ENCODE results near the gene SPATA16.
A peak's percentile ranks its signal among the peaks of the same experiment; 100 is the strongest.
"Not testable (repeated sequence)": the region's sequence is repeated elsewhere in the genome, so short reads cannot be mapped to it uniquely, and the experiment has no call there.

SPATA16 gene

DNA sequence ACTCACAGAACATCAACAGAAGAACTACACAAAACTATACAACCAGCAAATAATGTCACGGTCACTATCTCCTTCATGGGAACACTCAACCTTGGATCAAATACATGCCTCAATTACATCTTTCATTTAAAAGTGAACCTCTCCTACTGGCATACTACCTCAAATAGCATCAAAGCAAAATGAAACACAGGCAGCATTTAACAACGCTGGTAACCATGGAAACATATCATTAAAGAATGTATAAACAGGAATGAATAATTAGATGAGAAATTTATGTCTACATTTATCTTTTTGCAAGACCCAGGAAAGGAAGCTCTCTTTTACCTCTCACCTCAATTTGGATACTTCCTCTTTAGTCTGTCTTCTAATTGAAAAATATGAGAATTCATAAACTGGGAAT is 172.4 kb downstream of the SPATA16 start:
- TF ChIP-seq, protein P1, sequence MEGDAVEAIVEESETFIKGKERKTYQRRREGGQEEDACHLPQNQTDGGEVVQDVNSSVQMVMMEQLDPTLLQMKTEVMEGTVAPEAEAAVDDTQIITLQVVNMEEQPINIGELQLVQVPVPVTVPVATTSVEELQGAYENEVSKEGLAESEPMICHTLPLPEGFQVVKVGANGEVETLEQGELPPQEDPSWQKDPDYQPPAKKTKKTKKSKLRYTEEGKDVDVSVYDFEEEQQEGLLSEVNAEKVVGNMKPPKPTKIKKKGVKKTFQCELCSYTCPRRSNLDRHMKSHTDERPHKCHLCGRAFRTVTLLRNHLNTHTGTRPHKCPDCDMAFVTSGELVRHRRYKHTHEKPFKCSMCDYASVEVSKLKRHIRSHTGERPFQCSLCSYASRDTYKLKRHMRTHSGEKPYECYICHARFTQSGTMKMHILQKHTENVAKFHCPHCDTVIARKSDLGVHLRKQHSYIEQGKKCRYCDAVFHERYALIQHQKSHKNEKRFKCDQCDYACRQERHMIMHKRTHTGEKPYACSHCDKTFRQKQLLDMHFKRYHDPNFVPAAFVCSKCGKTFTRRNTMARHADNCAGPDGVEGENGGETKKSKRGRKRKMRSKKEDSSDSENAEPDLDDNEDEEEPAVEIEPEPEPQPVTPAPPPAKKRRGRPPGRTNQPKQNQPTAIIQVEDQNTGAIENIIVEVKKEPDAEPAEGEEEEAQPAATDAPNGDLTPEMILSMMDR (IDR thresholded peaks at IDR 0.05; ENCODE audit: low read depth, low read length), result no peak
- no peak for DNase-seq (ENCODE audit: low read depth in 2 of 2)
- H3K4me3 ChIP-seq (replicated peaks in 1 of 2; ENCODE audit: low read depth in 2 of 2, low read length in 2 of 2), result no peak overlapping the region

DNA sequence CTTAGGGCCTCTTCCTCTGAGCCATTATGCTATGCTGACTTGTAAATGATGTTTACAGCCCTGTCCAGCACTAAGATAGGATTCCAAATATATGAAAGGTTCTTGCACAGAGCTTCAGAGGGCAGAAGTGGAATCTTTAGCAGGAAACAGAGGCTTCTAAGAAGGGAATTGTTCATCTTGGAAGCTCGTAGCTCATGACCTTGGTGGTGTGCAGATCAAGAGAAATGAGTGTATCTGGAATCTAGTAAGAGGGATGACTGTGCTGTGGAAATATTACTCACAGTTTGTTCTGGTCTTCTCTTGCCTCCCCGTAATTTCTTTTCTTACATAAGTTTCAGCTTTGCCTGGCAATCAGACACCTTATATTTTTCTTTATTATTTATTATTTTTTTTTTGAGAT is 175.8 kb downstream of the SPATA16 start:
- DNase-seq (ENCODE audit: low read depth in 2 of 2), result peak; percentile 8 to 30
- TF ChIP-seq, protein P1 (IDR thresholded peaks at IDR 0.05; ENCODE audit: low read depth, low read length), result no peak
- no peak overlapping the region for H3K4me3 ChIP-seq (replicated peaks in 1 of 2; ENCODE audit: low read depth in 2 of 2, low read length in 2 of 2)

DNA sequence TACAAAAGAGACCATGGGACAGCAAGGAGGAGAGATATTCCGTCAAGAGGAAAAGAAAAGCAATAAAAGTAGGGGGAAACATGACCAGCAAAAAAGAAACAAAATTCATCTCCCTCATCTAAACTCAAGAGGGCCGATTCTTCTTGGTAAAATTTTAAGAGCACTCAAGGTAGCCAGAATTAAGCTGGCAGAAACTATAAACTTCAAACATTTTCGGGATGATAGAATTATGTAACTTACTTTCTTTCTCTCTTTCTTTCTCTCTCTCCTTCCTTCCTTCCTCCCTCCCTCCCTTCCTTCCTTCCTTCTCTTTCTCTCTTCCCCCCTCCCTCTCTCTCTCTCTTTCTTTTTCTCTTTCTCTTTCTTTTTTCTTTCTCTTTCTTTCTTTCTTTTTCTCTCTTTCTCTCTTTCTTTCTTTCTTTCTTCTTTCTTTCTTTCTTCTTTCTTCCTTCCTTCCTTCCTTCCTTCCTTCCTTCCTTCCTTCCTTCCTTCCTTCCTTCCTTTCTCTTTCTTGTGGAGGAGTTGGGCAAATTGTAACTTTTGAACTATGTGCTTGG is 180.3 kb downstream of the SPATA16 start:
- not testable (repeated sequence) for DNase-seq (ENCODE audit: low read depth in 2 of 2); H3K4me3 ChIP-seq (replicated peaks in 1 of 2; ENCODE audit: low read depth in 2 of 2, low read length in 2 of 2)

DNA sequence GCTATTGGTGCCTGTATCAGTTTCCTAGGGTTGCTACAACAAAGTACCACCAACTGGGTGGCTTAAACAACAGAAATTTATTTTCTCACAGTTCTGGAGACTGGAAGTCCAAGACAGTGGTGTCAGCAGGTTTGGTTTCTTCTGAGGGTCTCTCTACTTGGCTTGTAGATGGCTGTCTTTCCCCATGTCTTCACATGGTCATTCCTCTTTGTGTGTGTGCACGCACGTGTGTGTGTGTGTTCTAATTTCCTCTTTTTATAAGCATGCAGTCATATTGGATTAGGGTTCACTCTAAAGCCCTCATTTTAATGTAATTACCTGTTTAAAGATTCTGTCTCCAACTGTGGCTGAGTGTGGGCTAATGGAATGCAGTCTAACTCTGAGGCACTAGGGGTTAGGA is 182.5 kb downstream of the SPATA16 start:
- no peak overlapping the region for H3K4me3 ChIP-seq (replicated peaks in 1 of 2; ENCODE audit: low read depth in 2 of 2, low read length in 2 of 2)
- TF ChIP-seq, protein P1 (IDR thresholded peaks at IDR 0.05; ENCODE audit: low read depth, low read length), result no peak
- no peak for DNase-seq (ENCODE audit: low read depth in 2 of 2)

DNA sequence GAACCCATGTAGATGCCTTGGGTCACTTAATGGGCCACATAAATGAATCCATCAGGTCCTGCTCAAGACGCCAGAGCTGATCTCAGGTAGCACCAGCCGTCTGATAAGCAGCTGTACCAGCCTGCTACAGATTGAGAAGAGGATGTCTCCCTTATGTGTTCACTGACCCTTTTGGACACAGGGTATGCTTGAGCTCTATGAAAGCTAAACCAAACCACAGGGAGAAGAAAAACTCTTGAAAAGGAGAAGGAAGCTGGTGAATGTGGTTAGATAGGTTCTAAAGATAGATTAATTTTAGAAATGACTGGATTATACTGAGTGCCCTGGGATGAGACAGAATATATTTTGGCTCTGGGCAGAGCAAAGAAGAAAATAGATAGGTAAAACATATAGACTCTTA is 187.5 kb downstream of the SPATA16 start:
- TF ChIP-seq, protein P1 (IDR thresholded peaks at IDR 0.05; ENCODE audit: low read depth, low read length), result no peak
- no peak for DNase-seq (ENCODE audit: low read depth in 2 of 2)
- H3K4me3 ChIP-seq (replicated peaks in 1 of 2; ENCODE audit: low read depth in 2 of 2, low read length in 2 of 2), result no peak overlapping the region

DNA sequence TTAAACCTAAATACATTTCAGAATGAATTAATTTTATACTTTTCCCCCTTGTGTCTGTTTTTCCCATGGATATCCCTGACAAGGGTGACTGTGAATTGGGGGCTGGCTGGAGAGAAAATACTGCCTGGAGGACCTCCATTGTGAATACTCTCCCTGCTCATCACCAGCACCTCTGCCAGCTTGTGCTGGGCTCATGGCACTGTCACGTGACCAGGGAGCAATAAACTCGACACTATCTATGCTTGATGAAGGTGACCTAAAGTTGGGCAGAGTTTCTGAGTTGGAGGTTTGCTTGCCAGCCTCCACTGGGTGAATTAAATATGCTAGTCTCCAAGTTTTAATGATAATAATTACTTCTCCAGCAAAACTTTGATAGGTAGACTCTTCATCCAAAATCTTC is 189.5 kb downstream of the SPATA16 start:
- TF ChIP-seq, protein P1 (IDR thresholded peaks at IDR 0.05; ENCODE audit: low read depth, low read length), result no peak
- DNase-seq (ENCODE audit: low read depth in 2 of 2), result no peak
- no peak overlapping the region for H3K4me3 ChIP-seq (replicated peaks in 1 of 2; ENCODE audit: low read depth in 2 of 2, low read length in 2 of 2)

DNA sequence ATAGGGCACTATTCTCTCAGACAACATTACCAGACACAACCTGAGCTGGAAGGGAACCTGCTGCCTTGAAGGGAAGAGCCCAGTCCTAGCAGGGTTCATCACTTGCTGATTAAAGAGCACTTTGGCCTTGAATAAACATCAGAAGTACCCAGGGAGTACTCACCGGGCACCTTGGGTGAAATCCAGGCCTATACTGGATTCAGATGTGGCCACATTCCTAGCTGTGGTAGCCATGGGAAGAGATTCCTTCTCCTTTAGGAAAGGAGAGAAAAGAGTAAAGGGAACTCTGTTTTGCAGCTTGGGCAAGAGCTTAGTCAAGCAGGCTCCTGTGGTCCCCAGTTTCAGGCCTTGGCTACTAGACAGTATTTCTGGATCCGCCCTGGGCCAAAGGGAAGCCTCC is 195.0 kb downstream of the SPATA16 start:
- TF ChIP-seq, protein P1 (IDR thresholded peaks at IDR 0.05; ENCODE audit: low read depth, low read length), result no peak
- no peak for DNase-seq (ENCODE audit: low read depth in 2 of 2)
- no peak overlapping the region for H3K4me3 ChIP-seq (replicated peaks in 1 of 2; ENCODE audit: low read depth in 2 of 2, low read length in 2 of 2)
